Mammary epithelial cell (primary cell): ENCODE results near the gene OLFM2.

Source experiments
- CTCF ChIP-seq, 2 donors: IDR thresholded peaks in 1 of 2; conservative IDR thresholded peaks in 1 of 2; 2 replicates each; pipeline ENCODE4 v1.5.1; 2011 to 2012; ENCODE audit warnings: inconsistent platforms in 2 of 2, low read length in 2 of 2, mild to moderate bottlenecking in 2 of 2, control low read depth in 1 of 2, low read depth in 1 of 2; ENCODE audit not compliant: insufficient read depth in 1 of 2; ENCODE audit errors: extremely low read depth in 1 of 2
- EZH2 ChIP-seq: IDR thresholded peaks from 2 replicates; pipeline ENCODE4 v1.6.1; 2012; ENCODE audit warnings: low read length, inconsistent platforms, borderline replicate concordance

- TF ChIP-seq CTCF (conservative IDR thresholded peaks at IDR 0.05 in 1 of 2, IDR thresholded peaks at IDR 0.05 in 1 of 2; ENCODE audit: extremely low read depth in 1 of 2, insufficient read depth in 1 of 2, low read depth in 1 of 2, low read length in 2 of 2), result no peak
- TF ChIP-seq EZH2, result no peak
Measured at GRCh38 chr19:9966024-9966423, 29.7 kb upstream of the OLFM2 start.
